Ascending aorta (tissue), 2 donors: ENCODE data around the gene VIPR2. TPM values are rescaled to one million over a fixed set of nuclear protein-coding genes. Genes with fewer than 3 reads are reported as not detected.

Source experiments
- DNase-seq, 2 donors: peaks; one replicate each; pipeline ENCODE4 v3.0.0-alpha.2; 2019; ENCODE audit warnings: low spot score in 2 of 2
- H3K27ac ChIP-seq, 2 donors: fragments of 200-600 bp; sonication (generic); one replicate each; pipeline ENCODE4 v1.5.1; 2016 to 2017; ENCODE audit warnings: mild to moderate bottlenecking in 1 of 2
- H3K27me3 ChIP-seq: fragments of 200-600 bp; sonication (generic); one replicate; pipeline ENCODE4 v1.5.1; 2017
- H3K36me3 ChIP-seq, 2 donors: fragments of 200-600 bp; sonication (generic); one replicate each; pipeline ENCODE4 v1.5.1; 2016
- H3K4me1 ChIP-seq, 2 donors: fragments of 200-600 bp; sonication (generic); one replicate each; pipeline ENCODE4 v1.5.1; 2016 to 2017; ENCODE audit warnings: mild to moderate bottlenecking in 1 of 2
- H3K4me3 ChIP-seq, 2 donors: fragments of 200-600 bp; sonication (generic); one replicate each; pipeline ENCODE4 v1.5.1; 2016 to 2017; ENCODE audit warnings: mild to moderate bottlenecking in 1 of 2
- H3K9me3 ChIP-seq, 2 donors: fragments of 200-600 bp; sonication (generic); one replicate each; pipeline ENCODE4 v1.5.1; 2016
- intact Hi-C: fragments of 100-400 bp; cut with DNase I; formaldehyde crosslinking; loops from one replicate; pipeline ENCODE4 v1.15.1; 2023
- total RNA-seq: library from RNA; depleted of rRNA; stranded (reverse); fragments of >200 nt; gene quantifications from one replicate; pipeline ENCODE4 v1.1.0, GENCODE V29; 2016
- TF ChIP-seq, protein P1 (sequence below), 3 experiments: fragments of 200-600 bp in 2 of 3; fragments of 450-650 bp in 1 of 3; sonication (generic) in 2 of 3; IDR thresholded peaks; one replicate each; pipeline ENCODE4 v1.5.1; 2016 to 2019; ENCODE audit warnings: antibody characterized with exemption in 3 of 3, mild to moderate bottlenecking in 1 of 3, moderate library complexity in 1 of 3

Gene VIPR2
- total RNA-seq, 1 donor from 2014 or later = 17.8 TPM

DNA sequence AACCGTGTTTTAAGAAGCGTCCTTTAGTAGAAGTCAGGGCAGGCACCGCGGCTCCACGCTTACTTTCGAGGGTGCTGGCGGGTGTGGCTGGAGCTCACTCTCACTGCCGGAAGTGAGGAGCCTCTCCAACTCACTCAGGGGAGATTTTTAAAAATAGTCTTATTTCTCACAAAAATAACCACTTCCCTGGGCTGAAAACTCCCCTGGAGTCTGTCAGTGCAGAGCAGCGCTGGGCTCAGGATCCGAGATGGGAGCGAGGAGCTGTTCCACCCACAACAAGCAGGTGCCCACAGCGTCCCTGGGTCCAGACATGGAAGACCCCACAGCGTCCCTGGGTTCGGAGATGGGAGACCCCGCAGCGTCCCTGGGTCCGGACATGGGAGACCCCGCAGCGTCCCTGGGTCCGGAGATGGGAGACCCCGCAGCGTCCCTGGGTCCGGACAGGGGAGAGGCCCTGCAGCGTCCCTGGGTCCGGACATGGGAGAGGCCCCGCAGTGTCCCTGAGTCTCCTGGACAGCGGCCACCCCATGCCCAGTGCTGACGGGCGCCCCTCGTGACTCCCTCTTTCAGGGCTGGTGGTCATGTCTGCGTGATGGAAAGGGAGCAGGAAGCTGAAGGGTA lies 51.2 kb downstream of the VIPR2 start:
- intact Hi-C loops = loop anchor here (1.0 to 10.0 kb wide), 3 partner anchors 23 to 269 kb away; partner anchors contain the start of gene ESYT2
- H3K27me3 ChIP-seq = no peaks in the 10 kb centered on the region
- H3K36me3 ChIP-seq = no peaks in the 10 kb centered on the region
- TF ChIP-seq, protein P1, sequence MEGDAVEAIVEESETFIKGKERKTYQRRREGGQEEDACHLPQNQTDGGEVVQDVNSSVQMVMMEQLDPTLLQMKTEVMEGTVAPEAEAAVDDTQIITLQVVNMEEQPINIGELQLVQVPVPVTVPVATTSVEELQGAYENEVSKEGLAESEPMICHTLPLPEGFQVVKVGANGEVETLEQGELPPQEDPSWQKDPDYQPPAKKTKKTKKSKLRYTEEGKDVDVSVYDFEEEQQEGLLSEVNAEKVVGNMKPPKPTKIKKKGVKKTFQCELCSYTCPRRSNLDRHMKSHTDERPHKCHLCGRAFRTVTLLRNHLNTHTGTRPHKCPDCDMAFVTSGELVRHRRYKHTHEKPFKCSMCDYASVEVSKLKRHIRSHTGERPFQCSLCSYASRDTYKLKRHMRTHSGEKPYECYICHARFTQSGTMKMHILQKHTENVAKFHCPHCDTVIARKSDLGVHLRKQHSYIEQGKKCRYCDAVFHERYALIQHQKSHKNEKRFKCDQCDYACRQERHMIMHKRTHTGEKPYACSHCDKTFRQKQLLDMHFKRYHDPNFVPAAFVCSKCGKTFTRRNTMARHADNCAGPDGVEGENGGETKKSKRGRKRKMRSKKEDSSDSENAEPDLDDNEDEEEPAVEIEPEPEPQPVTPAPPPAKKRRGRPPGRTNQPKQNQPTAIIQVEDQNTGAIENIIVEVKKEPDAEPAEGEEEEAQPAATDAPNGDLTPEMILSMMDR (IDR thresholded peaks at IDR 0.05) = no peak
- peak in 1 of 2 donors; percentile 65 for DNase-seq
- peak overlapping the region; percentile 98 to 99 for H3K27ac ChIP-seq
- H3K4me3 ChIP-seq = peak overlapping the region in 1 of 2 donors; percentile 42
- H3K9me3 ChIP-seq = no peaks in the 10 kb centered on the region
- peaks cover 42 to 63% of the 10 kb centered on the region in 2 donors for H3K4me1 ChIP-seq

DNA sequence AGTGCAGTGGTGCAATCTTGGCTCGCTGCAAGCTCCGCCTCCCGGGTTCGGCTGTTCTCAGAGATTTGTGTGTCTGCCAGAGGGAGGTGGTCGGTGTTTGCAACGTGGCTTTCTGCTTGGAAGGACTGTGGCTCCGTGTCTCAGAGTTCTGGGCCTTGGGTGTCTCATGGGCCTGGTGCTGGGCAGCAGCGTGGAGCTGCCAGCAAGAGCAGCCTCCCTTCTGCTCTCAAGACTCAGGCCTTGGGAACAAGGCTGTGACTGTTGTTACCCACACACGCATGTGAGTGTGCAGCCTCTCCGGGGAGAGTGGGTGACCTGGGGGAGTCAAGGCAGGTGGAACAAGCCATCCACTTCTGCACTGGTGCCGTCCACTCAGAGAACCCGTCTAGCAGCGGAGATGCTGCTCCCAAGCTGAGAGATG lies 52.0 kb downstream of the VIPR2 start:
- peak overlapping the region in 1 of 2 donors; percentile 42 for H3K4me3 ChIP-seq
- no peaks in the 10 kb centered on the region for H3K9me3 ChIP-seq
- H3K27me3 ChIP-seq = no peaks in the 10 kb centered on the region
- TF ChIP-seq, protein P1 (IDR thresholded peaks at IDR 0.05) = no peak
- DNase-seq = peak in 1 of 2 donors; percentile 87
- intact Hi-C loops = loop anchor here (1.0 to 10.0 kb wide), 4 partner anchors 22 to 268 kb away; partner anchors contain the start of gene ESYT2
- peaks cover 34 to 55% of the 10 kb centered on the region in 2 donors for H3K4me1 ChIP-seq
- H3K27ac ChIP-seq = peak overlapping the region; percentile 98 to 99
- no peaks in the 10 kb centered on the region for H3K36me3 ChIP-seq

DNA sequence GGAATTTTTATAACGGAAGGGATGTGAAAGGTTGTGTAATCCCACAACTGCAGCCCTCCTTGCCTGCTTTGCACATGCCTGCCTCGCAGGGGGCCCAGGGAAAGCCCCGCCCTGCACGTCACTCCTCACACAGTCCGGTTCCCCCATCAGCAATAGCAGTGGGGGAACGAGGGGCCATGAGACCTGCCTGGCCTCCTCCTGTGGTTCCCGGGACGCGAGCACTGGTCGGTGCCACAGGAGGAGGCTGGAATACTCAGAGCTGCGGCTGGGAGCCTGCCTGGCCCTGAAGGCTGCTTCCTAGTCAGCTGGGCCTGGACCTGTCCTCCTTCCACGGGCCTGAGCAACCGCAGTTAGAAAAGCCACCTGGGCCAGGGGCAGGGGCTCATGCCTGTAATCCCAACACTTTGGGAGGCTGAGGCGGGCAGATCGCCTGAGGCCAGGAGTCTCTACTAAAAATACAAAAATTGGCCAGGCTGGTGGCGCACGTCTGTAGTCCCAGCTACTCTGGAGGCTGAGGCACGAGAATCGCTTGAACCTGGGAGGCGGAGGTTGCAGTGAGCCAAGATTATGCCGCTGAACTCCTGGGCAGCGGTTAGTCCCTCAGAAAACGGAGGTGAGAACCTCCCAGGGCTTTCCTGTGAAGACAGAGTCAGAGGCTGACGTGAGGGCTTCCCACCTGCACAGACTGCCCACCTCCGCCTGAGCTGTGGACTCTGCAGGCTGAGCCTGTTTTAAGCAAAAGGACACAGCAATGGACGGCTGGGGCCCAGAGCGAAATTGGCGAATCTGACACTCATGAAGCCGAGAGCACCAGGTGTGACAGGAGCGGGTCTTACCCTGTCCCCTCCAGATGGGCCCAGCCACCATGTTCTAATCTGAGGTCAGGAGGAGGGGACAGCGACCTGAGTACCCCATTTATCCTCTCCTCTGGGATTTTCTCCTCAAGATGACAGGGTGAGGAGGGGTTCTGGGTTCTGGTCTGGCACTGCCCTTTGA lies 52.9 kb downstream of the VIPR2 start:
- no peaks in the 10 kb centered on the region for H3K36me3 ChIP-seq
- intact Hi-C loops = loop anchor here (1.0 to 10.0 kb wide), 3 partner anchors 60 to 267 kb away; partner anchors contain the start of gene ESYT2
- no peaks in the 10 kb centered on the region for H3K9me3 ChIP-seq
- H3K4me3 ChIP-seq = no peak overlapping the region
- TF ChIP-seq, protein P1 (IDR thresholded peaks at IDR 0.05) = no peak
- peak in 1 of 2 donors; percentile 66 for DNase-seq
- peaks cover 28 to 48% of the 10 kb centered on the region in 2 donors for H3K4me1 ChIP-seq
- no peaks in the 10 kb centered on the region for H3K27me3 ChIP-seq
- peak overlapping the region; percentile 98 to 99 for H3K27ac ChIP-seq

DNA sequence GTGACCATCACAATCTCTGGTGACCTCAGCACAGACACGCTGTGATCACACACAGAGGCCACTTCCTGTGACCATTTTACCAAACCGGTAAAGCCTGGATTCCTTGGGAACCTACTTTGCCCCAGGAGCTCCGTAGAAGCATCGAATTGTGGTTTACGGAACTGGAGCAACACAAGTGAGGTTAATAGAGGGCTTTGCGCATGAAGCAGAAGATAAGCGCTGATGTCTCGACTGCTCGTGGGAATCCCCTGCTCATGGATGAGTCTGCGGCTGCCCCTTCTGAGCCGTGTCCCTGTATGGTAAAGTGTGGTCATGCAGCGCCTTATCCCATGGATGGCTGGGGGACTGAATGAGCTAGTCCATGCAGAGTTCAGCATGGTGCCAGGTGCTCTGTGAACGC lies 53.6 kb downstream of the VIPR2 start:
- intact Hi-C loops = loop anchor here (10.0 kb wide), 1 partner anchor 266 kb away; the partner anchor contains the start of gene ESYT2
- Histone ChIP-seq H3K27ac (peak overlapping the region; percentile 98 to 99), H3K4me3 (no peak overlapping the region), H3K9me3 (no peaks in the 10 kb centered on the region), H3K36me3 (no peaks in the 10 kb centered on the region), H3K4me1 (peaks cover 24 to 41% of the 10 kb centered on the region in 2 donors), H3K27me3 (no peaks in the 10 kb centered on the region)
- DNase-seq = peak in 1 of 2 donors; percentile 24
- TF ChIP-seq, protein P1 (IDR thresholded peaks at IDR 0.05) = no peak

DNA sequence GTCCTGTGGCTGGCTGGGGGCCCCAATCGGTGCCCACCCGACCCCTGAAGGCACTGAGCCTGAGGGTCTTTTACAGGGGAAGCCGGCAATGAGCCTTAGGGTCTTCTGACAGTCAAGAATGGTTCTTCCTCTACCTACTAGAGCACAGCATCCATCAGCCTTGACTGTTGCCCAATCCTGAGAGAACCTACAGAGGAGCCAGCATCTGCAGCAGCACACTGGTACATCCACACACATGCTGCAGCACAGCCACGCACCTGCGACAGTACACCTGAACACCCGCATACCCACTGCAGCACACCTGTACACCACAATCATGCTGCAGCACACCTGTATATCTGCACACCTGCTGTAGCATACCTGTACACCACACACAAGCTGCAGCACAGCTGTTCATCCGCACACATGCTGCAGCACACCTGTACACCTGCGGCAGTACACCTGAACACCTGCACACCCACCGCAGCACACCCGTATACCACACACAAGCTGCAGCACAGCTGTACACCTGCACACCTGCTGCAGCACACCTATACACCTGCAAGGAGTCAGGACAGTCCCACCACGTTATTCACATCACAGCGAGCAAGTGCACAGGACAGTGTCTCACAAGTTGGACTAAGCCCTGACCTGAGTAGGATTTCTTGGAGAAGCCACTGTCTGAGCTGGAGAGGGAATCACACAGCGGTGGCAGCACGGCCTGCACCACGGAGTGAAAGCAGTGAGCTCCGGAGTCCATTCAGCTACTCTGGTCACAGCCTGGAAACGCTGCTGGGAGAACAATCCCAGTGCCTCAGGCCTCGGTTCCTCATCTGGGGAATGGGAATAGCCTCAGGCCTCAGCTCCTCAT lies 56.4 kb downstream of the VIPR2 start:
- intact Hi-C loops = no loop called here
- Histone ChIP-seq H3K36me3 (no peaks in the 10 kb centered on the region), H3K9me3 (no peaks in the 10 kb centered on the region), H3K27me3 (no peaks in the 10 kb centered on the region), H3K4me1 (peaks cover 9 to 17% of the 10 kb centered on the region in 2 donors), H3K4me3 (no peak overlapping the region), H3K27ac (no peak overlapping the region)
- DNase-seq = peak in 1 of 2 donors; percentile 45
- TF ChIP-seq, protein P1 (IDR thresholded peaks at IDR 0.05) = no peak
